NCI-H146 treated with DMSO at 0.1 percent for 48 hours (cell line): ENCODE measurements around the gene RAPGEF4.
"Not testable (repeated sequence)": the region's sequence is repeated elsewhere in the genome, so short reads cannot be mapped to it uniquely, and the experiment has no call there.

Source experiments
- DNase-seq: peaks from one replicate; lab custom pipeline; 2025; ENCODE audit not compliant: unreplicated experiment; lab: John Stamatoyannopoulos, UW

The RAPGEF4 gene

DNA sequence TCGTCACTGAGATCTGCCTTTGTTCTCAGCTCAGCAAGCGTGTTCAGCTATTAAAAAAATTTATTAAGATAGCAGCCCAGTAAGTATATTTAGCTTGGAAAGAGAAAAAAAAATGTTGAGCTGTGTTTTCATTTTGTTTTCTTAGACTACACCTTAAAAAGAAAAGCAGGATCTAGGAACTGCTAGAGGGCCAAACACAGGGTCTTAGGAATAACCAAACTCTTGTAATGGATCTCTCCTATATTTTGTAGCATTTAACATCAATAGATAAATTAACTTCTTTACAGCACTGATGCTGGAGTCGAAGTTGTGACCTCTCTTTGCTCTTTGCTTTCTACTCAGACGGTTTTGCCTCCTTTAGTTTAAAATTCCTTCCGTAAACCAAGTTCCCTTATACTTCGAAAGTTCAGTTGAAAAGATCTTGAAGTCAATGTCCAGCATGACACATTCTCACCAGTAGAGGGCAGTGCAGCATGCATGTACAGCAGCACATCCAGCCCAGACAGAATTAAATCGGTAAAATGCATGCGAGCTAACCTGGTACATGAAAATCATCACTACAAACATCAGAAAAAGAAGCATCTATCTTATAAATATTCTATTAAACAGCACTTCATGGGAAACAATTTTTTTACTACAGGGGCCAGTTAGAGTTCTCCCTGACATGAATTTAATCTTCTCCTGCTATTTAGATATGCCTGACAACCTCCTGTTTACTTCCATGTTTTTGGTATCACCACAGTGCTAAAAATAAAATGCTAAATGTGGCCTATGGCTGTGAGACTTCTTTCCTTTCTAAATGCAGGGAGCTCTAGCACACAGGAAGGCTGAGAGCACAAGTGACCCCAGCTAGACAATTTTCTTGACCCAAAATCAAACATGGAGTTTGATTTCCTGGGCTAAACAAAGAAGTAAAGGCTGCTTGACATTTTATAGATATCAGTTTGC is 291.8 kb downstream of the RAPGEF4 start:
- peak; percentile 18 for DNase-seq

DNA sequence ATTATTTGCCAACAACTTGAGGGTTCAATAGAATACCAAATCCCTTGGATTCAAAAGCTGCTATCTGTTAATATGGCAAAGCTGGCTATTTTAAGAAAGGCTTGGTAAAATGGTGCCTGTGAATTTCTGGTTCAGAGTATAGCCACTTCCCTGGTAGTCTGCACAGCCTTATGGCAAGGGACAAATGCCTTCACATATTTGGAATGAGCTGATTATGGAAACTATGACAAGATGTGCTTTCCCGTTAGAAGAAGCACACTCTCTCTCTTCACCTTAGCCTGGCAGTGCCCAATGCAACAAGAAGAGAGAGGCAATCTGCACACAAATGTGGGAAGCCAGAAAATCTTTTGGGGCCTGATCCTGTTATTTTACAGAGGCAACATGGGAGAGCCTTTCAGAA is 292.5 kb downstream of the RAPGEF4 start:
- no peak for DNase-seq

DNA sequence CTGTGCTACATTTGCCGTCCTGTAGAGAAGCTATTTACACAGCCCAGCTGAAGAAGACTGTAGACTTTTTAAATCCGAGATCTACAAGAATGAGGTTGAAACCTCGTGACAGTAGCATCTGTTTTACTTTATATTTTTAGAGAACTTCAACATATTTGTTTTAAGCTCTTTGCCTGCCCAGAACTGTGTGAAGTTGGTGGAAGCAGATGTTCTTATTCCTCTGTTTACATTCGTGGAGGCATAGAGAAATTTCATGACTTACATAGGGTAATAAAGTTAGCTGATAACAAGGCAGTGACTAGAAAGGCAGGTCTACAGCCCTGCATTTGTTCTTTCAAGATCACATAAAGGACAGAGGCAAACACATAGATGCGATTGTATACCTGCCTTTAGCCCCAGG is 293.0 kb downstream of the RAPGEF4 start:
- no peak for DNase-seq

DNA sequence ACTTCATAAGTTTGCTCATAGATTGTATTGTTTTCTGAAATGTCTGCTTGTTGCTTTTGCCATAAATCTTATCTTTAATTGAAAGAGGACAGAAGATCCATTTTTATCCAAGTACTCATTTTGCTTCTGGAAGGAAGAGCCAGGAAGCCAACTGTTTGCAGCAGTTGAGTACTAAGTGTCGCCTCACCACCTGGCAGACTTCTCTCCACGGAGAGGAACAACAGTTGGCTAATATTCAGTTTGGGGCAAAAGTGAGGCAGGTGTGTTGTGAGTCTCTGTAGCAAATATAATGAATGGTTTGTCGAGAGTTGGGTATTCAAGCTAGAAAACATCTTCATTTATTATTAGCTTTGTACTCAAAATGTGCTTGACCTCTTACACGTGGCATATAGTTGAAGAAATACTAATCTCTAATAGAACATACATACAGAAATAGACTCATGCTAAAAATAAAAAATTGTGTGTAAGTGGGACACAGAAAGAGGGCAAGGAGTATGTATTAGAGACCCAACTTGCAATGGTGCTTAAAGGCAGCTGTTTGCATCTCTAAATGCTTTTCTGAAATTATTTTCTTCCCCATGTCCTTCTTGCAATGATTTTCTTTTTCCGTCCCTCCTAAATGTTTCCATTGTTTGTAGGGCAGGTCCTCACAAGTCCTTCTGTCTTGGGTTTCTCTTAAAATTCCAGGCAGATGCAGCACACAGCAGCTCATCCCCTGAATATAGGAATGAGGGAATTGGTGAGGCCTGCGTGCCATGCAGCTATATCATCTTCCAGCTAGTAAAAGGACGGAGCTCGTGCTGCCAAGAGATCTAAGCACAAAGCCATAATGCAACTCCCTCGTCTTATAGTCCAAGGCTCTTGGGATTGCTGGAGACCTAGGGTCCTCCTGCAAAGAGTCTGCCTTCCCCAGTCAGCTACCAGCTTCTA is 295.2 kb downstream of the RAPGEF4 start:
- no peak for DNase-seq

DNA sequence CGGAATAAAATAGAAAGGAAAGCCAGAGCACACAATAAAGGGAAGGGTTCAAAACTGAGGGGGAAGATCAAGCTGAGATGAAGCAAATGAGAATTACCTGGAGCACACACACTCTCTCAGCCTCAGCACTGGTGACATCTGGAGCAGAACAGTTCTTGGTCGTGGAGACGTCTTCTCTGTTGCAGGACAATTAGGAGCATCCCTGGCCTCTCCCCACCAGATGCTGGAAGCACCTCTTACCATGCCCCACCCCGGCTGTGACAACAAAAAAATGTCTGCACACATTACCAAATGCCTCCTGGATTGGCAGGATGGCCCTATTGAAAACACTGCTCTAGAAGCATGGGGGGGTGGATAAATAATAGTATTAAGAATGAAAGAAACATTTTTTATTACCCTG is 296.4 kb downstream of the RAPGEF4 start:
- no peak for DNase-seq

DNA sequence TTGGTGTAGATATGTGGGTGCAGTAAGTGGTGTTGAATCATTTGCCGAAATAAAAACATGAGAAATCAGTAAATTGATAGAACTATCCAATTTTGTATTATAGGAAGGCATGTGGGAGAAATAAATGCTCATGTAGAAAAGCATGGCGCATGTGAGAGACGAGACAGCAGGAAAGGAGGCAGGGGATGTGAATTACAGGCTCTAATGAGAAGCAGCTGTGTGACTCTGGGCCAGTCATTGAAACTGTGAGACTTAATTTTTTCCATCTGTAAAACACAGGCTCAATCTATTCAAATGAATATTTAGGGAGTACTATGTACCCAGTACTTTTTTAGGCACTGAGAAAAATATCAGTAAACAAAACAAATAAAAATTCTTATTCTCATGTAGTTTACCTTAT is 297.4 kb downstream of the RAPGEF4 start:
- DNase-seq = no peak

DNA sequence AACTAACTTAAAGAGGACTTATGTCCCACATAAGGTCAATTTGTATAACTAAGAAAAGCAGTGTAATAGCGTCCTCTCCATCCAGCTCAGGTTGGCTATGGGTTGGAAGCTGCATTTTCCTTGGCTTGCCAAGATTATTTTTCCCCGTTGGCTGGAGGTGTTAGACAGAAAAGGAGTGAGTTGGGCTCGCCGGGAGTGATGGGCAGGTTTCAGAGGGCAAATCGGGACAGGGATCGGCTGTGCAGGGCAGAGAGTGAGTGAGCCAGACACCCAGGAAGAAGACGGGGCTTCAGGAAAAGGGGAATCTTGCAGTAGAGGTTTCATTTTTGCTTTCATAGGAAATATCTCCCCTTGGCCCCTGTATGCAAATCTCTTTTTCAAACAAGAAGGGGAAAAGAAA is 298.5 kb downstream of the RAPGEF4 start:
- DNase-seq = no peak

DNA sequence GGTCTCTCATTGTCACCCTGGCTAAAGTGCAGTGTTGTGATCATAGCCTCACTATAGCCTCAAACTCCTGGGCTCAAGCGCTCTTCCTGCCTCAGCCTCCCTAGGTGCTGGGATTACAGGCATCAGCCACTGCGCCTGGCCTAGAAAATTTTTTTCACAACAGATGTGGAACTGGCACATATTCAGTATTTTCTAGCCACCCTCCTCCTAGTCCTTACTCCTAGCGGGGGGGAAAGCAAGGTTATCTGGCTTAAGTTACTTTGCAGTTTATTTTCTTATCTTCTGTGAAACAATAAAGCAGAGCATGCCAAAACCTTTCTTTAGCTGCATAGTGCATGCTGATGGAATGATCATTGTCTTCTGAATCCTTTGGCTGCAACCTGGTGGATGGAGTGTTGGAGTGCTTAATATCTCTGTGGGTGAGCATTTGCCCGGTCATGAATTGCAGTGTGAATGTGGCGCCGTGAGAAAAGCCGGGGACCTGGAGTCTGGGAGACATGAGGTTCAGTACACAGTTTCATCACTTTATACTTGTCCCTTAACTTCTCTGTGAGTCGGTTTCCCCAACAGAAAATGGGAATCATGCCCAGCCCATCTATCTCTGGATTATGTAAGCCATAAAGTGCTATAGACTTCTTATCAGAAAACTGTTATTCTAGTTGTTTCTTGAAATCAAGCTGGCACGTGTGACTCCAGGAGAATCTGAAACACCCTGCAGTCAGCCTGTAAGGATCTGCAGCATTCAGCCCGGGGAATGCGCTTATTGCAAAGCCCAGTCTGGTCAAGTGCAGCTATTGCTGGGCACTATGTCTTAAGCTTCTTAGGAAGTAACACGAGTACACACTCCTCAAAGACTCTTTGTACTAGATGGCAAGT is 301.8 kb downstream of the RAPGEF4 start:
- no peak for DNase-seq

DNA sequence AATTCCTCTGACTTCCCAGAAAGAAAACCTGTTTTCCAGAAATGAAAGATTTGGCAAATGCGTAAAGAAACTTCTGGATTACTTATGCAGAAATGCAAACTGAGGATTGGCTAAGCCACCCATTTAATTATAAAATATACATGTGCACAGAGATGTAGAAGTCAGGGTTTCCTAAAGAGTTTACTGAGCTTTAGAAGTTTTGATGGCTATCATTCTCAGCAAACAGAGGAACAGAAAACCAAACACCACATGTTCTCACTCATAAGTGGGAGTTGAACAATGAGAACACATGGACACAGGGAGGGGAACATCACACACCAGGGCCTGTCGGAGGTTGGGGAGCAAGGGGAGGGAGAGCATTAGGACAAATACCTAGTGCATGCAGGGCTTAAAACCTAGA is 302.6 kb downstream of the RAPGEF4 start:
- DNase-seq = not testable (repeated sequence)

DNA sequence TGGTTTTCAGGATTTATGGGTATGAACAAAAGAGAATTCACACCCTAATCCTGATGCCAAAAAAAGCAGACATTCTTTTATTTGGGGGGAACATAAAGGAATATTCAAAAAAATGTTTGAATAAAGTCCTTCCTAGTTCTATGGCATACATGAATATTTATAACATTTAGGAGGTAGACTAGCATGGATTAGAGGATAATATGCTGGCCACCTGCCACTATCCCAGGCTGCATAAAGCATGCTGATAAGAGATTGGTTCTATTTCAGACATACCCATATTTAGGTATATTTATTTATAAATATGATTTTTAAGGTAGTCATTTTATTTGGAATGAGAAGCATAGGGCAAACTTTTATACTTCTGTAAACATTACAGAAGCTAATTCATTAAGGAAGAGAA is 305.1 kb downstream of the RAPGEF4 start:
- DNase-seq = no peak

DNA sequence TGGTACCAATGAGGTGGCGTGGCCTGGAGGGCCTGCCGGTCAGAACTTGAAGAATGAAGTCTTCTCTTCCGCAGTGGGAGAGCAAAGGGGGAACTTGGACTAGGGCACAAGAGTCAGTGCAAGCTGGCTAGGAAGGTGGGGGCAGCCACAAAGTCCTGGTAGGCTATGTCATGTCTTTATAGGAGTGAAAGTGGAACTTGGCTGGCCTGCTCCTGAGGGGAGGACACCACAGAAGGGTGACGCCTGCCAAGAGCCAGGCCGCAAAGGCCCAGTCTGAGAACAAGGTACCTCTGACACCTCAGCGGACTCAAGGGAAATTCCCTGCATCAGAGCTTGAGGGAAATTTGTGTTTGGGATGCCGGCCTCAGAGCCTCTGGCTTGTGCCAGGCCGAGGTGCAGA is 307.8 kb downstream of the RAPGEF4 start:
- no peak for DNase-seq

DNA sequence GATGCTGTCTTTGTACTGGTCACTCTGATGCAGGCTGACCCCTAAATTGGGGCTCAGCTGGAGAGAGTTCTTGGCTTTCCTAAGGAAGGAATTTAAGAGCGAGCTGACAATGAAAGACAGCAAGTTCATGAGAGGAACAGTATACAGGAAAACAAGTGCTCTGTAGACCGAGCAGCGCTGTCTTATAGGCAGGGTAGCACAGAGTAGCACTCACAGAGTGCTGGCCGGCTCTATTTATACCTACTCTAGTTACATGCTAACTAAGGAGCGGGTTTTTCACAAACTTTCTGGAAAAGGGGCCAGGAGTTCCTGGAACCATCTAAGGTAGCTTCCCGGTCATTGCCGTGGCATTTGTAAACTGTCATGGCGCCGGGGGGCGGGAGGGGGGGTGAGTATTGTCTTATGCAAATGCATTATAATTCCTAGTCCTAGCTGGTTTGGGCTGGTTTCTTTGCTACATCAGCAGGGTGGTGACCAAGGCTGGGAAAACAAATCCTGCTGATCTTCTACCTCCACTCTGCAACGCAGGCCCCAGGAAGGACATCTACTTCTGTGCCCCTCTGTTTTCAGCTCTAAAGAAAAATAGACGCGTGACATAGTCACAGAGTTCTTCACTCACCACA is 308.4 kb downstream of the RAPGEF4 start:
- no peak for DNase-seq

DNA sequence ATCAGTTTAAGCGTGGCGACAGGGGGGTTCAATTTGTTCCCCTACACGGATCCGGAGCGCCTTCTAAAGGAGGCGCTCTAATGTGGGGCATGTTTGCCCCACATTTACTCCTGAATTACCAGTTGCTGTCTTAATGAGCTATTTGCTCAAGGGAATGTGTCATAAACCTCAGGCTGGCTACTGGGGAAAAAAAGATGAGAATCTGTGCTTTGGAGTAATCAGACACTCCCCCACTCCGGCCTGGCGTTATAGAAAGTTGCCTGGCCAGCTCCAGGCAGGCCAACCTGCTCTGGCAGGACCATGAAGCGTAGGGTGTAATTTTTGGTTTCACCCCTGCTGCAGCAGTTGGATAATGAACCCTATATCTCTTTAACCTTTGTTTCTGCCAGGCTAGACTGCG is 309.0 kb downstream of the RAPGEF4 start:
- no peak for DNase-seq

DNA sequence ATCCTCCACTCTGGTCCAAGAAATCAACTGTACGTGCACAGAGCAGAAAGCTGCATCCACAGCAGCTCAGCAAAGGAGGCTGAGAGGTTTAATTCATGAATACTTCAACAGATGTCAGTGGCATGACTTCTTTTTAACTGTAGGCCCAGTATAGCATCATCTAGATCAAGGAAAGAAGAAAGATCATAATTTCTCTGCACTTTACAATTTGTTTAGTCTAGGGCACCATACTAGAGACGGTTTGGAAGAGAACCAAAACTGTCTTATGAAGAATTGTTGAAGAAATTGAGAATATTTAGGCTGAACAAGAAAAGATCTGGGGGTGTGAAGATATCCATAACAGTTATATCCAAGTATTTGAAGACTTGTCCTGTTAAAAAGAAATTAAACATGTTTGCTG is 309.5 kb downstream of the RAPGEF4 start:
- no peak for DNase-seq

DNA sequence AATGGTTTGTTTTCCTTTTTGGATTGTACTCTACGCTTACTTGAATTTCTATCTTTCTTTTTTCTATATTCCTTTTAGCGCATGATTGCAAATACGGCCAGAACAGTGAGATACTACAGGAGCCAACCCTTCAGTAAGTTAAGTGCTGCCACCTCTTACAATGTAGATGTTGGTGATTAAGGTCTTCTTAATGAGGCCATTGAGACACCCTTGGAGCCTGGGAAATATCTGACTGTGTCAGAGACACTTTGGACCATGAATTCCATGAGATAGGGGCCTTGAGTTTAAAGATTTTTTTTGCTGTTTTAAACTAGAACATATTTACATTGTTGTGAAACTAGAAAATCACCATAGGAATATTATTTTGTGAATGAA is 312.9 kb downstream of the RAPGEF4 start:
- no peak for DNase-seq

DNA sequence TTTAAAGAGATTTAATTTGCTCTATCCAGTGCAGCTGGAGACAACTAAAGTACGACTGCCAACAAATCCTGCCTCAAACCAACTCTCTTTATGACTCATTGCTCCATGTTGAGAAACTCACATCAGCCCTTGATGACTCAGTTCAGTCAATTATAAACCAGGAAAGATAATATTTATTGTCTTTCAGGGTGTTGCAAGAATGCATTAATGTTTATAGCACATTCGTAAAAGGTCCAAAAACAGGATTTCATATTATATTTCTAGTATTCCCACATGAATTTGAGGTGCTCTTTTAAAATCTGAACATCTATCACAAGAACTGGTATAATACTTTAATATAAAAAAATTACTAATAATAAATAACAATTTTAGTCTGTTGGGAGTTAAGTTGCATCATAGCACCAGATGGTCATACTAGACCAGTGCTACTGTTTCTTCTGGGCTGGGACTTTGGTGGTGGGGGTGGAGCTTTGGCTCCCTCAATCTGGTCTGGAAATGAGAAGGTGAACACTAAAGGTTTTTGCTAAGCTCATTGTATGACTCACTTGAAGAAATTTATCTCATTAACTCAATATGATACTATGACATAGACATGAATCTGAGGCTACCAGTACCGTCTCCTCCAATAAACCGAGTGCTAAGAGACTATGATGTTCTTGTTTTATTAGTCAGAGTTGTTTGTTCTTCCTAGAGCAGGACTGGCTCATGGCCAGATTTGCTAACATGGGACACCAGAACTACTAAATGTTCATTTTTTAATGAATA is 313.4 kb downstream of the RAPGEF4 start:
- DNase-seq = no peak

DNA sequence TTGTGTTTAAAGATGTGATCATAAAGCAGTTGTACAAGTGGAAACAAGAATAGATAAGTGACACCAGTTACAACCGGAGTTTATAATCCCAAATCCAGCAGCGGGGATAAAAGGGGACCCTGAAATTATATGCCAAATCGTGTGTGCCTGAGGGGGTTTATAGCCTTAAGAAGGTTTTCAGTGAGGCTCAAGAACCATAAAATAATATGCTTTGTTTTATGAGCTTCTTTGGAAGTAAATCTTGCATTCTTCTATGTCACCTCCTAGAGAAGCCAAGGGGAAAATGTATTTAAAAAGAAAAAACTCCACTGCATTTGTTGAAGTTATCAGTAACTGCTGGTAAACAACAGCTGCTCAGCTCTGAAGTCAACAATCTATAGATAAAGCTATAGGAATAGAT is 314.2 kb downstream of the RAPGEF4 start:
- DNase-seq = no peak

DNA sequence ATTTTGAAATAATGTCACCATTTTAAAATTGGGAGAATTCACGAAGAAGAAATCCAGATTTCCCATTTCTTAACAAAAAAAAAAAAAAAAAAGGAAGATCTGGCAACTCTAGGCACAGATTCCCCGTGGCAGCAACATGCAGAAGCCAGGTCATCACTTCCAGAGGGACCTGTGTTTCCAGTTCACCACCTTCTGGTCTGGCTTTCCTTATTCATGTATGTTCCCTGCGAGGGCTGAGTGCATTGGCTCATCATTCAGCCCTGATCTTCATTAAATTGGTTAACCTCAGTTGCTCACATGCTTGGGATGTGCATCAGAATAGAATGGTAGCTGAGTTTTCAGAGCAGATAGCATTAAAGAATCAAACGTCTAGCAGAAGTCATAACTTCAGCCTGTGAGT is 315.0 kb downstream of the RAPGEF4 start:
- no peak for DNase-seq

DNA sequence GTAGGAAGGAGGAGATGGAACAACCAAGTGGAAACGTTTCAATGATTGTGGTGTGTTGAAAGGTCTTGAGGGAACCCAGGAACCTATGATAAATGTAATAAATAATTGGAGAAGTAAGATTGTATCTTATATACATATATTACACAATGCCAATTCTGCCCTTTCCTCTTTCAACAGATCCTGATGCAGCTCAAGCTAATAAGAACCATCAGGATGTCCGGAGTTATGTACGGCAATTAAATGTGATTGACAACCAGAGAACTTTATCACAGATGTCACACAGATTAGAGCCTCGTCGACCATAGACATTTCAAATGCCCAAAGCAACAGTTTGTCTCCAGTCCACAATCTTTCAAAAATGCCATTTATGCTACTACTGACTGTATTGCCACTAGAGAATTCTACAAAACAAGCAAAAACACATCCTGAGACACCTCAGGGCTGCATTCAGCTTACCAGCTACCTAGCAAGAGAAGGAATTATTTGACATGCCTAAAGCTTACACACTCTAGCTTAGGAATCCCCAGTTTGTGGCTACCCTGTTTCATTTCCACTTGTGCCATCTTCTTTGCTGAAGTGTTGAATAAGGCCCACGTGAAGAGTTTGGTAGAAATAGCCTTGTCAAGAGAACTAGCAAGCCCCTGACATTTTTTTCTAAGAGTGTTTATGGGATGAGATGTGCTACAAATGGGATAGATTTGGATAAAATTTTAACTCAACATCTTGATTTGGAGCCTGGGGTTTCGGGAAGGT is 316.0 kb downstream of the RAPGEF4 start:
- DNase-seq = no peak
